C4-2B (cell line): ENCODE measurements around the gene PGBD5.

Experiments
- CTCF ChIP-seq: fragments of 450-650 bp; conservative IDR thresholded peaks from 2 replicates; pipeline ENCODE4 v1.5.1; 2017; ENCODE audit warnings: mild to moderate bottlenecking
- ZFX ChIP-seq: fragments of 450-650 bp; IDR thresholded peaks from 2 replicates; pipeline ENCODE4 v1.6.1; 2017

DNA sequence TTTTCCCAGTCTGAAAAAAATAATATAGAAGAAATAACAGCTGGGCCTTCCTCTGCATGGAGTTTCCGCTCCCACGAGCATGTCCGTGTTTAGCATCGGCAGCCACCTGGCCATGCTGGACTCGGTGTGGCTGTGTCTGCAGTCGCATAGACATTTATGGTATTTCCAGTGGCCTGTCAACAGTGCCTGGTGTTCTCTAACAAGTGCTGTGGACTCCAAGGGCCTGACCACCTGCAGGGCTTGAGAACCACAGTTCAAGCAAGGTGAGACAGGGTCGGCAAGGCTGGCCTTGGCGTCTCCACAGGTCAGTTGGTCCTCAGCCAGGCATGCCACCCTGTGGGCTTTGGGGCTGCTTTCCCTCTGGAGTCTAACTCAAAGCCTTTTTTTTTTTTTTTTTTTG lies 124.8 kb downstream of the PGBD5 start:
- TF ChIP-seq CTCF (no peak), ZFX (no peak)
